PFSK-1 (cell line): ENCODE data around the gene LYSMD2.

Source experiments
- POLR2AphosphoS5 ChIP-seq: IDR thresholded peaks from 2 replicates; pipeline ENCODE4 v1.6.1; 2012; ENCODE audit warnings: low read depth, mild to moderate bottlenecking, control low read depth, low read length, moderate library complexity
- SIN3A ChIP-seq: IDR thresholded peaks from 2 replicates; pipeline ENCODE4 v1.6.1; 2012; ENCODE audit warnings: mild to moderate bottlenecking, low read length, moderate library complexity, borderline replicate concordance; ENCODE audit not compliant: insufficient read depth

DNA sequence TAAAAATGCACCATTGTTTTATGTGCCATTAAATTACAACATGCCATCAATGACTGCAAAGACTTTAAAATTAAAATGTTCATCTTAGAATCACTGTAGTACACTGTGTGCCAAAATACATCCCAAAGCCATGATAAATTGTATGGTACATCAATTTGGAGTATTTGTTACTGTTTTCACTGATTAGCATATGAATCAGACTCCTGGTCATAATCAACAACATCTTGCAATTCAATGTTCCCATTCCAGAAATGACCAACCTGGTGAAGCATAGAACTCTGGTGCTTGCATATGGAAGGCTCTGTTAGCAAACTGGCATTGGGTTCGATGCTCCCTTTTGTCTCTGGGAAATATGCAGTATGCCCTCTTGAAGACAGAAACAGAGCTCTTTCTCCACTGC lies 22.5 kb downstream of the LYSMD2 start:
- TF ChIP-seq POLR2AphosphoS5 (no peak), SIN3A (no peak)
